Ishikawa (cell line): Measurements from ENCODE around the gene WNT7A.

ENCODE experiments used
- CEBPB ChIP-seq: IDR thresholded peaks from 2 replicates; pipeline ENCODE4 v1.6.1; 2012
- CREB1 ChIP-seq: IDR thresholded peaks from 2 replicates; pipeline ENCODE4 v1.6.1; 2012; ENCODE audit warnings: low read depth
- EGR1 ChIP-seq: IDR thresholded peaks from 2 replicates; pipeline ENCODE4 v1.6.1; 2012
- EP300 ChIP-seq: IDR thresholded peaks from 2 replicates; pipeline ENCODE4 v1.6.1; 2012; ENCODE audit warnings: borderline replicate concordance
- FOXM1 ChIP-seq: IDR thresholded peaks from 2 replicates; pipeline ENCODE4 v1.6.1; 2012; ENCODE audit warnings: low read depth, borderline replicate concordance
- MAX ChIP-seq: IDR thresholded peaks from 2 replicates; pipeline ENCODE4 v1.6.1; 2012
- NFIC ChIP-seq: IDR thresholded peaks from 2 replicates; pipeline ENCODE4 v1.6.1; 2012
- RAD21 ChIP-seq: IDR thresholded peaks from 2 replicates; pipeline ENCODE4 v1.6.1; 2012; ENCODE audit warnings: low read depth
- REST ChIP-seq: IDR thresholded peaks from 2 replicates; pipeline ENCODE4 v1.6.1; 2012; ENCODE audit warnings: low read depth, mild to moderate bottlenecking
- TAF1 ChIP-seq: IDR thresholded peaks from 2 replicates; pipeline ENCODE4 v1.6.1; 2012; ENCODE audit warnings: low read depth, mild to moderate bottlenecking
- TCF12 ChIP-seq: IDR thresholded peaks from 2 replicates; pipeline ENCODE4 v1.6.1; 2012; ENCODE audit warnings: low read depth
- TEAD4 ChIP-seq: IDR thresholded peaks from 2 replicates; pipeline ENCODE4 v1.6.1; 2012
- USF1 ChIP-seq: IDR thresholded peaks from 2 replicates; pipeline ENCODE4 v1.6.1; 2012
- YY1 ChIP-seq: IDR thresholded peaks from 2 replicates; pipeline ENCODE4 v1.6.1; 2012; ENCODE audit warnings: low read depth
- ZBTB7A ChIP-seq: IDR thresholded peaks from 2 replicates; pipeline ENCODE4 v1.6.1; 2012; ENCODE audit warnings: low read depth

WNT7A gene

GRCh38 chr3:13865581-13865980 is 14.3 kb downstream of the WNT7A start:
- TF ChIP-seq MAX (no peak), CREB1 (no peak)

- no peak for TF ChIP-seq NFIC
- no peak for TF ChIP-seq FOXM1
- TF ChIP-seq MAX, result no peak
- no peak for TF ChIP-seq ZBTB7A
- no peak for TF ChIP-seq CEBPB
- TF ChIP-seq CREB1, result no peak
- no peak for TF ChIP-seq USF1
- TF ChIP-seq YY1, result no peak
These were observed 14.8 kb downstream of the WNT7A start for GRCh38 chr3:13865106-13865505.

- no peak for TF ChIP-seq TAF1
These were observed 15.8 kb downstream of the WNT7A start for GRCh38 chr3:13863965-13864595.

GRCh38 chr3:13863382-13863952 is 16.4 kb downstream of the WNT7A start:
- TF ChIP-seq TAF1 (no peak), NFIC (no peak), USF1 (no peak), CEBPB (no peak), YY1 (no peak), ZBTB7A (no peak), RAD21 (no peak), TEAD4 (no peak), MAX (no peak), REST (no peak), EGR1 (no peak), CREB1 (no peak), TCF12 (no peak), EP300 (no peak), FOXM1 (no peak)

- TF ChIP-seq EP300 (no peak), ZBTB7A (no peak), YY1 (no peak), CEBPB (no peak), FOXM1 (no peak), REST (no peak), TEAD4 (no peak), TAF1 (no peak), RAD21 (no peak), NFIC (no peak), MAX (no peak), USF1 (no peak), EGR1 (no peak)
These were observed 18.4 kb downstream of the WNT7A start for GRCh38 chr3:13861461-13861860.

- TF ChIP-seq TAF1 (no peak), EGR1 (no peak), ZBTB7A (no peak), RAD21 (no peak), REST (no peak), CEBPB (no peak), EP300 (no peak), NFIC (no peak), CREB1 (no peak), FOXM1 (no peak), USF1 (no peak), MAX (no peak), TEAD4 (no peak), YY1 (no peak), TCF12 (no peak)
These were observed 19.9 kb downstream of the WNT7A start for GRCh38 chr3:13860001-13860400.
